H1 (cell line): ENCODE results near the gene ZBTB42. TPM values are rescaled to one million over a fixed set of nuclear protein-coding genes. Genes with fewer than 3 reads are reported as not detected.
A peak's percentile ranks its signal among the peaks of the same experiment; 100 is the strongest.

ENCODE experiments used
- SAP30 ChIP-seq: fragments of 300-600 bp; sonication (generic); IDR thresholded peaks from 2 replicates; pipeline ENCODE4 v1.7.1; 2012; ENCODE audit warnings: low read length, moderate library complexity, mild to moderate bottlenecking, inconsistent platforms; ENCODE audit not compliant: insufficient read depth, insufficient replicate concordance
- polyA plus RNA-seq, 7 experiments: library from polyadenylated mRNA; depleted of rRNA in 3 of 7; stranded (reverse) in 5 of 7; unstranded in 2 of 7; fragments of >200 nt in 5 of 7; fragments of 200-250 nt in 2 of 7; gene quantifications; 1 replicate in 5 of 7; 2 replicates in 1 of 7; 4 replicates in 1 of 7; pipeline versions ENCODE4 v1.2.1 to v1.2.3, GENCODE V29; 2011 to 2013; ENCODE audit warnings: missing spikeins in 2 of 7, mixed read lengths in 2 of 7
- total RNA-seq: library from RNA; stranded (reverse); fragmentation: NEBNext Ultra II Directional; extraction: Animal tissue kit (Norgen Biotek cat#: 25700); gene quantifications from 2 replicates; pipeline ENCODE4 v1.2.1, GENCODE V29; 2021
- TF ChIP-seq, protein P1 (sequence below): fragments of 300-600 bp; sonication (generic); IDR thresholded peaks from 2 replicates; pipeline ENCODE4 v1.7.1; 2012; ENCODE audit warnings: low read length, moderate library complexity, mild to moderate bottlenecking, inconsistent platforms; ENCODE audit not compliant: insufficient replicate concordance

The ZBTB42 gene
- total and polyA plus RNA-seq, 2 of the 8 experiments (the other 6 are each of a cell fraction or from before 2014, with no cell fraction given), result 2.8 to 3.1 TPM

DNA sequence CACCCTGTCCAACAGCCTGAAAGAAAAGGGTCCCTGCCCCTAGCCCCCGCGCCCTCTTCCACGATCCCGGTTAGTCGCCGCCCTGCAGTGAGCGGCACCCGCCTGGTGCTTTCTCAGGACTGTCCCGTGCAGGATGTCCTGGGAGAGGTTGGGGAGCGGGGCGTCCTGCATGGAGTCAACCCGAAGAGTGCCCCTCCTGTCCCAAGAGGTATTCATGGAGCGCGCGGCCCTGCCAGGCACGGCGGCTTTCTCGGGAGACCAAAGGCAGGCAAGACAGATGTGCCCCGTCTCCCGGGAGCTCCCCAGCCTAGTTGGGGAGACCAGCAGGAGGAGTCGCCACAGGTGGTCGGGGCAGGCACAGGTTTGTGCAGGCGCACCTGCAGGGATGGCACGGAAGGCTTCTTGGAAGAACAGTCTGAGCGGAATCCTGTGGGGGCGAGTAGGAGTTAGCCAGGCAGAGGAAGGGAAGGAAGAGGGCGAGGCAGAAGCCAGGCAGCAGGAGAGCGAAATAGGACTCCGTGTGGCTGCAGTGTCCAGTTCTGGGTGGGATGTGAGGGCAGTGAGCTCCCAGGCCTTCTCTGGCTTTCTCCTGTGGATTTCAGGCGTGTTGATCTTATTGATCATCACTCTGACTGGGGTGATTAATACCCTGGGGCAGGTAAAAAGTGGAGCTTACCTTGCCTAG, 47.2 kb upstream of the ZBTB42 start (continued):
- TF ChIP-seq, protein P1, sequence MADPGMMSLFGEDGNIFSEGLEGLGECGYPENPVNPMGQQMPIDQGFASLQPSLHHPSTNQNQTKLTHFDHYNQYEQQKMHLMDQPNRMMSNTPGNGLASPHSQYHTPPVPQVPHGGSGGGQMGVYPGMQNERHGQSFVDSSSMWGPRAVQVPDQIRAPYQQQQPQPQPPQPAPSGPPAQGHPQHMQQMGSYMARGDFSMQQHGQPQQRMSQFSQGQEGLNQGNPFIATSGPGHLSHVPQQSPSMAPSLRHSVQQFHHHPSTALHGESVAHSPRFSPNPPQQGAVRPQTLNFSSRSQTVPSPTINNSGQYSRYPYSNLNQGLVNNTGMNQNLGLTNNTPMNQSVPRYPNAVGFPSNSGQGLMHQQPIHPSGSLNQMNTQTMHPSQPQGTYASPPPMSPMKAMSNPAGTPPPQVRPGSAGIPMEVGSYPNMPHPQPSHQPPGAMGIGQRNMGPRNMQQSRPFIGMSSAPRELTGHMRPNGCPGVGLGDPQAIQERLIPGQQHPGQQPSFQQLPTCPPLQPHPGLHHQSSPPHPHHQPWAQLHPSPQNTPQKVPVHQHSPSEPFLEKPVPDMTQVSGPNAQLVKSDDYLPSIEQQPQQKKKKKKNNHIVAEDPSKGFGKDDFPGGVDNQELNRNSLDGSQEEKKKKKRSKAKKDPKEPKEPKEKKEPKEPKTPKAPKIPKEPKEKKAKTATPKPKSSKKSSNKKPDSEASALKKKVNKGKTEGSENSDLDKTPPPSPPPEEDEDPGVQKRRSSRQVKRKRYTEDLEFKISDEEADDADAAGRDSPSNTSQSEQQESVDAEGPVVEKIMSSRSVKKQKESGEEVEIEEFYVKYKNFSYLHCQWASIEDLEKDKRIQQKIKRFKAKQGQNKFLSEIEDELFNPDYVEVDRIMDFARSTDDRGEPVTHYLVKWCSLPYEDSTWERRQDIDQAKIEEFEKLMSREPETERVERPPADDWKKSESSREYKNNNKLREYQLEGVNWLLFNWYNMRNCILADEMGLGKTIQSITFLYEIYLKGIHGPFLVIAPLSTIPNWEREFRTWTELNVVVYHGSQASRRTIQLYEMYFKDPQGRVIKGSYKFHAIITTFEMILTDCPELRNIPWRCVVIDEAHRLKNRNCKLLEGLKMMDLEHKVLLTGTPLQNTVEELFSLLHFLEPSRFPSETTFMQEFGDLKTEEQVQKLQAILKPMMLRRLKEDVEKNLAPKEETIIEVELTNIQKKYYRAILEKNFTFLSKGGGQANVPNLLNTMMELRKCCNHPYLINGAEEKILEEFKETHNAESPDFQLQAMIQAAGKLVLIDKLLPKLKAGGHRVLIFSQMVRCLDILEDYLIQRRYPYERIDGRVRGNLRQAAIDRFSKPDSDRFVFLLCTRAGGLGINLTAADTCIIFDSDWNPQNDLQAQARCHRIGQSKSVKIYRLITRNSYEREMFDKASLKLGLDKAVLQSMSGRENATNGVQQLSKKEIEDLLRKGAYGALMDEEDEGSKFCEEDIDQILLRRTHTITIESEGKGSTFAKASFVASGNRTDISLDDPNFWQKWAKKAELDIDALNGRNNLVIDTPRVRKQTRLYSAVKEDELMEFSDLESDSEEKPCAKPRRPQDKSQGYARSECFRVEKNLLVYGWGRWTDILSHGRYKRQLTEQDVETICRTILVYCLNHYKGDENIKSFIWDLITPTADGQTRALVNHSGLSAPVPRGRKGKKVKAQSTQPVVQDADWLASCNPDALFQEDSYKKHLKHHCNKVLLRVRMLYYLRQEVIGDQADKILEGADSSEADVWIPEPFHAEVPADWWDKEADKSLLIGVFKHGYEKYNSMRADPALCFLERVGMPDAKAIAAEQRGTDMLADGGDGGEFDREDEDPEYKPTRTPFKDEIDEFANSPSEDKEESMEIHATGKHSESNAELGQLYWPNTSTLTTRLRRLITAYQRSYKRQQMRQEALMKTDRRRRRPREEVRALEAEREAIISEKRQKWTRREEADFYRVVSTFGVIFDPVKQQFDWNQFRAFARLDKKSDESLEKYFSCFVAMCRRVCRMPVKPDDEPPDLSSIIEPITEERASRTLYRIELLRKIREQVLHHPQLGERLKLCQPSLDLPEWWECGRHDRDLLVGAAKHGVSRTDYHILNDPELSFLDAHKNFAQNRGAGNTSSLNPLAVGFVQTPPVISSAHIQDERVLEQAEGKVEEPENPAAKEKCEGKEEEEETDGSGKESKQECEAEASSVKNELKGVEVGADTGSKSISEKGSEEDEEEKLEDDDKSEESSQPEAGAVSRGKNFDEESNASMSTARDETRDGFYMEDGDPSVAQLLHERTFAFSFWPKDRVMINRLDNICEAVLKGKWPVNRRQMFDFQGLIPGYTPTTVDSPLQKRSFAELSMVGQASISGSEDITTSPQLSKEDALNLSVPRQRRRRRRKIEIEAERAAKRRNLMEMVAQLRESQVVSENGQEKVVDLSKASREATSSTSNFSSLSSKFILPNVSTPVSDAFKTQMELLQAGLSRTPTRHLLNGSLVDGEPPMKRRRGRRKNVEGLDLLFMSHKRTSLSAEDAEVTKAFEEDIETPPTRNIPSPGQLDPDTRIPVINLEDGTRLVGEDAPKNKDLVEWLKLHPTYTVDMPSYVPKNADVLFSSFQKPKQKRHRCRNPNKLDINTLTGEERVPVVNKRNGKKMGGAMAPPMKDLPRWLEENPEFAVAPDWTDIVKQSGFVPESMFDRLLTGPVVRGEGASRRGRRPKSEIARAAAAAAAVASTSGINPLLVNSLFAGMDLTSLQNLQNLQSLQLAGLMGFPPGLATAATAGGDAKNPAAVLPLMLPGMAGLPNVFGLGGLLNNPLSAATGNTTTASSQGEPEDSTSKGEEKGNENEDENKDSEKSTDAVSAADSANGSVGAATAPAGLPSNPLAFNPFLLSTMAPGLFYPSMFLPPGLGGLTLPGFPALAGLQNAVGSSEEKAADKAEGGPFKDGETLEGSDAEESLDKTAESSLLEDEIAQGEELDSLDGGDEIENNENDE, result no peak
- peak; percentile 47 for TF ChIP-seq SAP30
